ENCODE measurements around the gene GRB2. TPM values are rescaled to one million over a fixed set of nuclear protein-coding genes. Genes with fewer than 3 reads are reported as not detected.
"Not testable (repeated sequence)": the region's sequence is repeated elsewhere in the genome, so short reads cannot be mapped to it uniquely, and the experiment has no call there.

GRB2 gene
- total RNA-seq, 2 donors from 2014 or later = 209 to 218 TPM

DNA sequence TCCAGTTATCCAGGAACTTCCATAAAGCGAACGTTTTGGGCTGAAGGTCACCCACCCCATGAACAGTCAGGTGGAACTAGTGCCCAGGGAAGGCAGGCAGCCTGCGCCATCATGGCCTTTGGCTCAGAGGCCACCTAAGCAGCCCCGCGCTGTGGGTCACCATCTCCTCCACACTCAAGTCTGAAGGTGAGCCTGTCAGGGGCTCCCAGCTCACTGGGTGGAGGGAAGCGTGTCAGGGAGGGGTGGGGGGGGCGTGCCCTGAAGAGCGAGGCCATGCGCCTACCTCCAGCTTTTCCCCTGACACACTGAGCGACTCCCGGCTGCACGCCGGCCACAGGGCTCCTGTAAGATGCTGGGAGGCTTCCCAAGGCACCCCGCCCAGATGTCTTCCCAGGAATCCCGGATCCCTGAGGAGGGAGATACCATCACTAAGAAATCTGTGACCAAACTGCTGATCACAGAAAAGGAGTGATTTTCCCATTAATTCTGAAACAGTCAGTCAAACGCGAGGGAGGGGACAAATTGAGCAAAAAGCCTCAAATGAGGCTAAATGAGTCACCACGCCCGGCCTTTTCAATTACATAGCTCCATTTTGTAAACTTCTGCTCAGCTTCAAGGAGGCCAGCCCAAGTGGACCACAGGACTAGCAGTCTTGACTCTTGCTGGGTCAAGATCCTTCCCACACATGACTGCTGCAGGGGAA is 89.8 kb downstream of the GRB2 start:
- peaks cover 42% of the 10 kb centered on the region for H3K4me1 Mint-ChIP-seq (ENCODE audit: low read depth)
- H3K36me3 Mint-ChIP-seq (ENCODE audit: insufficient read depth in 2 of 2) = peaks cover 2 to 8% of the 10 kb centered on the region in 2 donors
- no peaks in the 10 kb centered on the region for H3K27me3 Mint-ChIP-seq (ENCODE audit: low read depth)
- peak overlapping the region; percentile 37 to 48 for H3K4me3 Mint-ChIP-seq
- H3K9me3 Mint-ChIP-seq = no peaks in the 10 kb centered on the region
- no peak overlapping the region for H3K27ac Mint-ChIP-seq
- peak; percentile 38 to 52 for DNase-seq
- peak; percentile 47 to 67 for ATAC-seq (replicated peaks in 1 of 2)

DNA sequence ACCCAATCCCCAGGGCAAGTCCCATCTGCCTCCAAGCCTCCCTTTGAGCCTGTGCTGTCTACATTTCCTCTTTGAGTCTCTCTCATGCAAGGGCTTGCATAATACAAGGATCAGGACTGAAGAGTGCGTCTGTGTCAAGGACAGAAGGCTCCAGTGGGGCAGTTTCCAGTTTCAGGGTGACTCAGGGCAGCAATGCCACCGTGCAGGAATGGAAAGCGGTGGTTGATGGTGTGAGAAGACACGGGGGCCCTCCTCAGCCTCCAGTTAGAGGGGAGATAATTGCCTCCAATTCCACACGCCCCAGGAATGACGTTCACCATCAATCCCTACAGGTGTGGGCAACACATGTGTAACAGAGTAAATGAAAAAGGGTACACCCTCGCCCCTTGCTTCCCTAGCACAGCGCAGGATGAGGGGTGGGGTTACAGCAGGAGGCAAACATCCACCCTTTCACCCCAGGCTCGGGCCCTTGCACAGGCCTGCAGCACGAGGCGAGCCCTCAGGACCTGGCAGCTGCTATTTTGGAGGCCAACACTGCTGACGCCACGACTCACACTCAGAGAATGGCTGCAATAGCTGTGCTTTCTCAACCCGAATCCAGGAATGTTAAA is 91.4 kb downstream of the GRB2 start:
- peaks cover 0 to under 1% of the 10 kb centered on the region in 2 donors for H3K36me3 Mint-ChIP-seq (ENCODE audit: insufficient read depth in 2 of 2)
- ATAC-seq (replicated peaks in 1 of 2) = peak; percentile 23 to 28

DNA sequence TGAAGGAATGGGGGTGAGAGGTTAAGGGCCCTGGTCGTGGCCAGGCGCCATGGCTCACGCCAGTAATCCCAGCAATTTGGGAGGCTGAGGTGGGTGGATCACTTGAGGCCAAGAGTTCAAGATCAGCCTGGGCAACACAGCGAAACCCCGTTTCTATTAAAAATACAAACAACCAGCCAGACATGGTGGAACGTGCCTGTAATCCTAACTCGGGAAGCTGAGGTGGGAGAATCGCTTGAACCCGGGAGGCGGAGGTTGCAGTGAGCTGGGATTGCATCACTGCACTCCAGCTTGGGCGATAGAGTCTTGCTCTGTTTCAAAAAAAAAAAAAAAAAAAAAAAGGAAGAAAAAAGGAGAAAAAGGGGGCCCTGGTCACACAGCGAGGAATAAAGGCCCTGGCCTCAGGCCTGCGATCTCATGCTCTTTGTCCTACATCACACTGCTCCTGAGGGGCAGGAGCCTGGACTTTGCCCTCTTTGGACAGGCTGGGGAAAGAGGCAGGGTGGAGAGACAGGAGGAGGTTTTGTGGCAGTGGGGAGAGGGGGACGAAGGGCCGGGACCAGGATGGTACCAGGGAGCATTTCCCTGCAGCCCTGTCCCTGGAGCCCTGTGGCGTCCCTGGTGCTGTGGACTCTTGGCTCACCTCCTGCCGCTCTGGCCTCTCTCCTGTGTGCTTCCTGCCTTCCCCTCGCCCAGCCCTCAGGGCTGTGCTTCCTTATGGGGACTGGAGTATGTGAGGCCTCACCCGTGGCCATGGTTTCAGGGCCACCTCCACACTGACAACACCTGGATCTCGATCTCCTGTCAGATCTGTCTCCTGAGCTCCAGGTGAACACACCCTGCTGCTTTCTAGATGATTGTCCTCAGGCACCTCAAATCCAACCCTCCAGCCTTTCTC is 96.5 kb downstream of the GRB2 start:
- Mint-ChIP-seq H3K36me3 (ENCODE audit: insufficient read depth in 2 of 2) (no peaks in the 10 kb centered on the region), H3K4me1 (ENCODE audit: low read depth) (peaks cover 22% of the 10 kb centered on the region), H3K4me3 (no peak overlapping the region), H3K9me3 (no peaks in the 10 kb centered on the region), H3K27me3 (ENCODE audit: low read depth) (no peaks in the 10 kb centered on the region), H3K27ac (peak overlapping the region; percentile 46)
- peak; percentile 28 to 35 for ATAC-seq (replicated peaks in 1 of 2)
- no peak for DNase-seq

More for the DNA sequence above, 91.4 kb downstream of the GRB2 start:
- Mint-ChIP-seq H3K9me3 (no peaks in the 10 kb centered on the region), H3K27me3 (ENCODE audit: low read depth) (no peaks in the 10 kb centered on the region), H3K4me3 (peak overlapping the region in 1 of 2 donors; percentile 3), H3K4me1 (ENCODE audit: low read depth) (peaks cover 48% of the 10 kb centered on the region), H3K27ac (peak overlapping the region; percentile 54)
- DNase-seq = no peak

GRCh38 chr17:75307957-75308731 is 97.3 kb downstream of the GRB2 start:
- Mint-ChIP-seq H3K4me1 (ENCODE audit: low read depth) (peaks cover 14% of the 10 kb centered on the region), H3K36me3 (ENCODE audit: insufficient read depth in 2 of 2) (no peaks in the 10 kb centered on the region), H3K9me3 (no peaks in the 10 kb centered on the region), H3K27me3 (ENCODE audit: low read depth) (no peaks in the 10 kb centered on the region), H3K4me3 (no peak overlapping the region), H3K27ac (peak overlapping the region; percentile 46)
- DNase-seq (no peak), ATAC-seq (replicated peaks in 1 of 2) (no peak)

DNA sequence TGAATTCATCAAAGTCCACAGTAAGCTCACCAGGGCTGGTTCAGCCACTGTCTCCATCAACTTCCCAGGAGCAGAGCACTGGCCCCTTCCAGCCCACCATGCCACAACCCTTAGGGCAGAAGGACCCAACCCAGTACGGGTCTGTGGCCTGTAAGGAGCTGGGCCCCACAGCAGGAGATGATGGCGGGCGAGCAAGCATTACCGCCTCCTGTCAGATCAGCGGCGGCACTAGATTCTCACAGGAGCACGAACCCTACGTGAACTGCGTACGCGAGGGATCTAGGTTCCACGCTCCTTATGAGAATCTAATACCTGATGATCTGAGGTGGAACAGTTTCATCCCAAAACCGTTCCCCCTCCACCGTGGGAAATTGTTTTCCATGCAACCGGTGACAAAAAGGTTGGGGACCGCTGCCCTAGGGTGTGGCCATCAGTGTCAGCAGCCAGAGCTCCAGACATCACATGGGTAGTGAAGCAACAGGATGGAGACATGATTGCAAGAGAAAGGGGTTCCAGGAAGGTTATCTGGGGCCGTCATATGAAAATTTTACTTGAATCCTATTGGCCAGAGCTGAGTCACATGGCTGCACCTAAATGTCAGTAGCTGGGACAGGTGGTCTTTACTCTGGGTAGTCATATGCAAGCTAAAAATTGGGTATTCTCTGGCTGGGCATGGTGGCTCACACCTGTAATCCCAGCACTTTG is 103.8 kb downstream of the GRB2 start:
- Mint-ChIP-seq H3K4me1 (ENCODE audit: low read depth) (peaks cover 15% of the 10 kb centered on the region), H3K27ac (no peak overlapping the region), H3K27me3 (ENCODE audit: low read depth) (no peaks in the 10 kb centered on the region), H3K36me3 (ENCODE audit: insufficient read depth in 2 of 2) (no peaks in the 10 kb centered on the region), H3K9me3 (no peaks in the 10 kb centered on the region), H3K4me3 (no peak overlapping the region)
- DNase-seq = no peak
- ATAC-seq (replicated peaks in 1 of 2) = no peak

GRCh38 chr17:75301049-75301448 is 104.4 kb downstream of the GRB2 start:
- Mint-ChIP-seq H3K9me3 (no peaks in the 10 kb centered on the region), H3K4me3 (no peak overlapping the region), H3K4me1 (ENCODE audit: low read depth) (peaks cover 21% of the 10 kb centered on the region), H3K27ac (no peak overlapping the region), H3K27me3 (ENCODE audit: low read depth) (no peaks in the 10 kb centered on the region), H3K36me3 (ENCODE audit: insufficient read depth in 2 of 2) (no peaks in the 10 kb centered on the region)
- DNase-seq (no peak), ATAC-seq (replicated peaks in 1 of 2) (no peak)

- H3K4me1 Mint-ChIP-seq (ENCODE audit: low read depth) = peaks cover 29% of the 10 kb centered on the region
- H3K27me3 Mint-ChIP-seq (ENCODE audit: low read depth) = no peaks in the 10 kb centered on the region
- H3K9me3 Mint-ChIP-seq = no peaks in the 10 kb centered on the region
- ATAC-seq (replicated peaks in 1 of 2) (no peak), DNase-seq (no peak)
- H3K4me3 Mint-ChIP-seq = no peak overlapping the region
- H3K27ac Mint-ChIP-seq = no peak overlapping the region
- H3K36me3 Mint-ChIP-seq (ENCODE audit: insufficient read depth in 2 of 2) = no peaks in the 10 kb centered on the region
Measured at GRCh38 chr17:75300280-75300679, 105.2 kb downstream of the GRB2 start.

GRCh38 chr17:75295201-75296158 is 110.0 kb downstream of the GRB2 start:
- Mint-ChIP-seq H3K9me3 (no peaks in the 10 kb centered on the region), H3K4me1 (ENCODE audit: low read depth) (peaks cover 59% of the 10 kb centered on the region), H3K27ac (peak overlapping the region; percentile 92), H3K4me3 (peak overlapping the region; percentile 59 to 70), H3K36me3 (ENCODE audit: insufficient read depth in 2 of 2) (peaks cover 0 to 1% of the 10 kb centered on the region in 2 donors), H3K27me3 (ENCODE audit: low read depth) (no peaks in the 10 kb centered on the region)
- DNase-seq (peak; percentile 59 to 64), ATAC-seq (replicated peaks in 1 of 2) (peak; percentile 82 to 83)

GRCh38 chr17:75292810-75293448 is 112.5 kb downstream of the GRB2 start:
- H3K4me3 Mint-ChIP-seq; H3K9me3 Mint-ChIP-seq; H3K36me3 Mint-ChIP-seq (ENCODE audit: insufficient read depth in 2 of 2); DNase-seq; ATAC-seq (replicated peaks in 1 of 2); H3K27me3 Mint-ChIP-seq (ENCODE audit: low read depth); H3K27ac Mint-ChIP-seq: not testable (repeated sequence)
- H3K4me1 Mint-ChIP-seq (ENCODE audit: low read depth) = peaks cover 69% of the 10 kb centered on the region

GRCh38 chr17:75289832-75290337 is 115.6 kb downstream of the GRB2 start:
- Mint-ChIP-seq H3K9me3 (no peaks in the 10 kb centered on the region), H3K4me3 (peak overlapping the region; percentile 98 to 99), H3K4me1 (ENCODE audit: low read depth) (peaks cover 47% of the 10 kb centered on the region), H3K36me3 (ENCODE audit: insufficient read depth in 2 of 2) (peaks cover 4 to 7% of the 10 kb centered on the region in 2 donors), H3K27ac (peak overlapping the region; percentile 99), H3K27me3 (ENCODE audit: low read depth) (no peaks in the 10 kb centered on the region)
- ATAC-seq (replicated peaks in 1 of 2) (peak; percentile 25 to 40), DNase-seq (peak; percentile 72 to 78)
